Liver (tissue), 9 donors: Measurements from ENCODE around the gene LRMDA. TPM values are rescaled to one million over a fixed set of nuclear protein-coding genes. Genes with fewer than 3 reads are reported as not detected.

Experiments used
- DNase-seq: peaks from one replicate; pipeline ENCODE4 v3.0.0-alpha.2; 2017; ENCODE audit warnings: low spot score
- H3K27ac ChIP-seq, 2 donors: one replicate each; pipeline ENCODE4 v1.7.0; 2013; ENCODE audit warnings: inconsistent platforms in 2 of 2, low read length in 2 of 2, control low read depth in 1 of 2, low read depth in 1 of 2, mild to moderate bottlenecking in 1 of 2
- H3K27me3 ChIP-seq, 4 donors: one replicate each; pipeline versions ENCODE4 v1.6.1 to v1.7.0; 2013; ENCODE audit warnings: low read length in 3 of 4, inconsistent platforms in 1 of 4, mild to moderate bottlenecking in 1 of 4, moderate library complexity in 1 of 4; ENCODE audit not compliant: control insufficient read depth in 4 of 4, insufficient read depth in 4 of 4
- H3K36me3 ChIP-seq, 4 donors: one replicate each; pipeline versions ENCODE4 v1.6.1 to v1.7.0; 2013; ENCODE audit warnings: low read length in 3 of 4, mild to moderate bottlenecking in 3 of 4, low read depth in 1 of 4, moderate library complexity in 1 of 4; ENCODE audit not compliant: control insufficient read depth in 4 of 4, insufficient read depth in 3 of 4
- H3K4me1 ChIP-seq, 4 donors: one replicate each; pipeline versions ENCODE4 v1.6.1 to v1.7.0; 2013; ENCODE audit warnings: low read length in 3 of 4, mild to moderate bottlenecking in 3 of 4, moderate library complexity in 1 of 4; ENCODE audit not compliant: control insufficient read depth in 4 of 4, insufficient read depth in 4 of 4
- H3K4me3 ChIP-seq, 3 donors: one replicate each; pipeline versions ENCODE4 v1.6.1 to v1.7.0; 2013; ENCODE audit warnings: low read length in 3 of 3, control low read depth in 1 of 3, low read depth in 1 of 3, mild to moderate bottlenecking in 1 of 3
- H3K9ac ChIP-seq, 2 donors: one replicate each; pipeline ENCODE4 v1.7.0; 2013; ENCODE audit warnings: low read length in 2 of 2, mild to moderate bottlenecking in 2 of 2, moderate library complexity in 2 of 2, control low read depth in 1 of 2, low read depth in 1 of 2
- H3K9me3 ChIP-seq, 4 donors: one replicate each; pipeline versions ENCODE4 v1.6.1 to v1.7.0; 2013; ENCODE audit warnings: low read length in 3 of 4; ENCODE audit not compliant: control insufficient read depth in 4 of 4
- CTCF ChIP-seq: fragments of 150-350 bp; IDR thresholded peaks from 2 replicates; pipeline ENCODE4 v1.5.1; 2017; ENCODE audit warnings: improper control_type of control experiment, low read depth, low read length; ENCODE audit not compliant: missing input control
- EGR1 ChIP-seq, 2 donors: IDR thresholded peaks; 2 replicates each; pipeline ENCODE4 v1.6.1; 2016 to 2018; ENCODE audit warnings: antibody characterized with exemption in 2 of 2, low read depth in 2 of 2
- FOXA1 ChIP-seq: IDR thresholded peaks from 2 replicates; pipeline ENCODE4 v1.6.1; 2016; ENCODE audit warnings: antibody characterized with exemption
- FOXA2 ChIP-seq: IDR thresholded peaks from 2 replicates; pipeline ENCODE4 v1.6.1; 2016; ENCODE audit warnings: antibody characterized with exemption
- GABPA ChIP-seq, 2 donors: IDR thresholded peaks in 1 of 2; conservative IDR thresholded peaks in 1 of 2; 2 replicates each; pipeline ENCODE4 v1.6.1; 2016; ENCODE audit warnings: antibody characterized with exemption in 2 of 2, mild to moderate bottlenecking in 1 of 2, moderate library complexity in 1 of 2
- HNF4A ChIP-seq, 2 donors: conservative IDR thresholded peaks; 2 replicates each; pipeline ENCODE4 v1.6.1; 2016; ENCODE audit warnings: antibody characterized with exemption in 2 of 2, mild to moderate bottlenecking in 2 of 2
- JUND ChIP-seq, 2 donors: IDR thresholded peaks; 2 replicates each; pipeline ENCODE4 v1.6.1; 2016; ENCODE audit warnings: antibody characterized with exemption in 2 of 2
- MAX ChIP-seq: IDR thresholded peaks from 2 replicates; pipeline ENCODE4 v1.6.1; 2016; ENCODE audit warnings: antibody characterized with exemption
- NR2F2 ChIP-seq: IDR thresholded peaks from 2 replicates; pipeline ENCODE4 v1.6.1; 2016; ENCODE audit warnings: antibody characterized with exemption
- RAD21 ChIP-seq, 2 donors: IDR thresholded peaks; 2 replicates each; pipeline ENCODE4 v1.6.1; 2016; ENCODE audit warnings: antibody characterized with exemption in 2 of 2, mild to moderate bottlenecking in 2 of 2
- REST ChIP-seq: IDR thresholded peaks from 2 replicates; pipeline ENCODE4 v1.6.1; 2016; ENCODE audit warnings: antibody characterized with exemption, mild to moderate bottlenecking
- RXRA ChIP-seq, 2 donors: IDR thresholded peaks; 2 replicates each; pipeline ENCODE4 v1.6.1; 2017 to 2018; ENCODE audit warnings: antibody characterized with exemption in 2 of 2, mild to moderate bottlenecking in 1 of 2
- SP1 ChIP-seq: IDR thresholded peaks from 2 replicates; pipeline ENCODE4 v1.6.1; 2018; ENCODE audit warnings: antibody characterized with exemption, mild to moderate bottlenecking
- TAF1 ChIP-seq: conservative IDR thresholded peaks from 2 replicates; pipeline ENCODE4 v1.6.1; 2016; ENCODE audit warnings: antibody characterized with exemption, mild to moderate bottlenecking
- YY1 ChIP-seq: IDR thresholded peaks from 2 replicates; pipeline ENCODE4 v1.6.1; 2016; ENCODE audit warnings: antibody characterized with exemption, mild to moderate bottlenecking
- ZBTB33 ChIP-seq: IDR thresholded peaks from 2 replicates; pipeline ENCODE4 v1.6.1; 2016; ENCODE audit warnings: antibody characterized with exemption
- WGBS: extraction: QIAGEN DNeasy Blood & Tissue Kit; methylation state at CpG from one replicate; pipeline ENCODE4 v1.1.7; 2013; 5-methylcytosine and 5-hydroxymethylcytosine counted together
- polyA plus RNA-seq, 2 donors: library from polyadenylated mRNA; stranded (reverse) in 1 of 2; unstranded in 1 of 2; fragments of 200-250 nt in 1 of 2; fragments of >200 nt in 1 of 2; fragmentation: Nextera tagmentation in 1 of 2; extraction: Ambion mirVana in 1 of 2; gene quantifications; one replicate each; pipeline versions ENCODE4 v1.2.1 to v1.2.3, GENCODE V29; 2013 to 2015
- total RNA-seq, 2 donors: library from RNA; depleted of rRNA; stranded (reverse); fragments of >200 nt; gene quantifications; one replicate each; pipeline ENCODE4 v1.2.3, GENCODE V29; 2014
- donor health status: healthy.
- donor health status: healthy.
- donor health status: healthy.
- donor health status: healthy.
- donor health status: healthy.

Gene LRMDA
- total and polyA plus RNA-seq, 4 donors = 7.9 to 15.8 (median 11.3) TPM

DNA sequence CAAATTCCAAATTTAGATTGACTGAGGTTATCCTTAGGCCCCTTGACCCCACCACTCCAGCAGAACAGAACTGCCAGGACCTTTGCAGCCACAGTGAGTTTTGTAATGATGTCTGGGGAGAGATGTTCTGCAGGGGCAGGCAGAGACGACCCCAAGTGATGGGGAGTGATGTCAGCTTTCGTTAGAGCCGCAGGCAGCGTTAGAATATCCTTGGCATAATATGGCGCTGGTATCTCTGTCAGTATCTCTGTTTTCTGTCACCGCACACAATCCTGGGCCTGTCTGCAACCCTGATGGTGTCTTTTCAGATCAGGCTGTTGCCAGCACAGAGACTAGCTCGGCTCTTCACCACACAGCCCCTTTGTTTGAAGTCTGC is 1122.6 kb downstream of the LRMDA start:
- H3K27me3 ChIP-seq = no peaks in the 10 kb centered on the region
- H3K4me1 ChIP-seq = peaks cover 0 to 10% (median 7%) of the 10 kb centered on the region in 4 donors
- H3K27ac ChIP-seq = no peak overlapping the region

GRCh38 chr10:76554478-76554877 is 1123.1 kb downstream of the LRMDA start:
- no peak overlapping the region for H3K4me3 ChIP-seq
- peaks cover 0 to 13% (median 12%) of the 10 kb centered on the region in 4 donors for H3K4me1 ChIP-seq
- H3K27ac ChIP-seq = no peak overlapping the region
- no peaks in the 10 kb centered on the region for H3K9me3 ChIP-seq
- TF ChIP-seq JUND (IDR thresholded peaks at IDR 0.05) (no peak), NR2F2 (no peak), TAF1 (no peak), SP1 (no peak), REST (no peak), FOXA2 (no peak), FOXA1 (no peak), ZBTB33 (no peak), EGR1 (IDR thresholded peaks at IDR 0.05; ENCODE audit: low read depth in 2 of 2) (no peak), CTCF (no peak), YY1 (no peak), MAX (no peak), RXRA (IDR thresholded peaks at IDR 0.05) (no peak), RAD21 (IDR thresholded peaks at IDR 0.05) (no peak), GABPA (IDR thresholded peaks at IDR 0.05 in 1 of 2, conservative IDR thresholded peaks at IDR 0.05 in 1 of 2) (no peak)
- 93% methylated on average over 6 of the region's 6 CpGs for WGBS
- no peaks in the 10 kb centered on the region for H3K27me3 ChIP-seq
- no peaks in the 10 kb centered on the region for H3K36me3 ChIP-seq
- DNase-seq = no peak
- H3K9ac ChIP-seq = no peak overlapping the region

More for the DNA sequence above, 1122.6 kb downstream of the LRMDA start:
- no peak overlapping the region for H3K9ac ChIP-seq
- no peak for DNase-seq
- TF ChIP-seq HNF4A (conservative IDR thresholded peaks at IDR 0.05) = no peak
- no peak for TF ChIP-seq RXRA (IDR thresholded peaks at IDR 0.05)
- no peak for TF ChIP-seq SP1
- TF ChIP-seq FOXA1 = no peak
- TF ChIP-seq REST = no peak
- 92% methylated on average over 7 of the region's 7 CpGs for WGBS
- no peaks in the 10 kb centered on the region for H3K36me3 ChIP-seq
- H3K4me3 ChIP-seq = no peak overlapping the region
- H3K9me3 ChIP-seq = no peaks in the 10 kb centered on the region
